GM23338 (cell line): ENCODE results near the gene KCNA2. TPM values are rescaled to one million over a fixed set of nuclear protein-coding genes. Genes with fewer than 3 reads are reported as not detected.

Experiments
- ATAC-seq: fragments of 200-7000 bp; cut with Tn5 transposase; 3 replicates; pipeline ENCODE4 v1.9.1; 2020
- DNase-seq: peaks from one replicate; pipeline ENCODE4 v3.0.0-alpha.2; 2015; ENCODE audit warnings: low spot score
- H2AFZ ChIP-seq: fragments of 200-600 bp; sonication (generic); 2 replicates; pipeline ENCODE4 v1.8.0; 2016; ENCODE audit warnings: antibody characterized with exemption, mild to moderate bottlenecking, moderate library complexity
- H3F3A ChIP-seq: fragments of 200-600 bp; sonication (generic); replicated peaks from 2 replicates; pipeline ENCODE4 v1.8.0; 2017; ENCODE audit warnings: antibody characterized with exemption, mixed run types, low read depth
- H3K27ac ChIP-seq: fragments of 200-600 bp; sonication (generic); 2 replicates; pipeline ENCODE4 v1.6.1; 2016; ENCODE audit warnings: low read depth
- H3K27me3 ChIP-seq: fragments of 200-600 bp; sonication (generic); 2 replicates; pipeline ENCODE4 v1.8.0; 2016; ENCODE audit warnings: mild to moderate bottlenecking, mixed run types, moderate library complexity; ENCODE audit not compliant: insufficient read depth
- H3K36me3 ChIP-seq: fragments of 200-600 bp; sonication (generic); 2 replicates; pipeline ENCODE4 v1.8.0; 2016; ENCODE audit warnings: mild to moderate bottlenecking; ENCODE audit not compliant: insufficient read depth
- H3K4me1 ChIP-seq: fragments of 200-600 bp; sonication (generic); 2 replicates; pipeline ENCODE4 v1.8.0; 2016; ENCODE audit warnings: mild to moderate bottlenecking, moderate library complexity; ENCODE audit not compliant: insufficient read depth
- H3K4me2 ChIP-seq: fragments of 200-600 bp; sonication (generic); 2 replicates; pipeline ENCODE4 v1.7.1; 2017; ENCODE audit warnings: mixed run types
- H3K4me3 ChIP-seq: fragments of 200-600 bp; sonication (generic); 2 replicates; pipeline ENCODE4 v1.6.1; 2016; ENCODE audit warnings: mixed run types
- H3K79me2 ChIP-seq: fragments of 200-600 bp; sonication (generic); replicated peaks from 2 replicates; pipeline ENCODE4 v1.8.0; 2017; ENCODE audit warnings: mild to moderate bottlenecking; ENCODE audit not compliant: insufficient read depth
- H3K9me2 ChIP-seq: fragments of 200-600 bp; sonication (generic); 2 replicates; pipeline ENCODE4 v1.8.0; 2017; ENCODE audit not compliant: insufficient read depth
- H4K20me1 ChIP-seq: fragments of 200-600 bp; sonication (generic); replicated peaks from 2 replicates; pipeline ENCODE4 v1.8.0; 2017; ENCODE audit warnings: mild to moderate bottlenecking; ENCODE audit not compliant: insufficient read depth
- H3K27ac Mint-ChIP-seq: 2 replicates; pipeline ENCODE4 v1.8.0; 2020; ENCODE audit warnings: inconsistent platforms, mild to moderate bottlenecking, moderate library complexity, mixed read lengths
- H3K27me3 Mint-ChIP-seq: 3 replicates; pipeline ENCODE4 v1.8.0; 2022; ENCODE audit warnings: low read depth, mild to moderate bottlenecking, moderate library complexity, mixed read lengths, inconsistent platforms; ENCODE audit not compliant: insufficient read depth, poor library complexity
- H3K36me3 Mint-ChIP-seq: 3 replicates; pipeline ENCODE4 v1.8.0; 2021; ENCODE audit warnings: low read depth, mild to moderate bottlenecking, inconsistent platforms, moderate library complexity, mixed read lengths
- H3K4me1 Mint-ChIP-seq: 3 replicates; pipeline ENCODE4 v1.8.0; 2020; ENCODE audit warnings: mild to moderate bottlenecking, inconsistent platforms, mixed read lengths
- H3K4me3 Mint-ChIP-seq: 3 replicates; pipeline ENCODE4 v1.8.0; 2021; ENCODE audit warnings: moderate library complexity, mild to moderate bottlenecking, inconsistent platforms, mixed read lengths
- H3K9me3 Mint-ChIP-seq: 3 replicates; pipeline ENCODE4 v1.8.0; 2020; ENCODE audit warnings: moderate library complexity, mild to moderate bottlenecking, inconsistent platforms, mixed read lengths
- CREB1 ChIP-seq: fragments of 250-450 bp; sonication (Bioruptor Pico); IDR thresholded peaks from 2 replicates; pipeline ENCODE4 v1.5.0; 2020; ENCODE audit warnings: low read depth, mild to moderate bottlenecking, moderate library complexity
- CTCF ChIP-seq, 2 experiments: fragments of 200-600 bp in 1 of 2; sonication (generic) in 1 of 2; conservative IDR thresholded peaks; 2 replicates each; pipeline versions ENCODE4 v1.5.1 to v1.6.1; 2016 to 2017; ENCODE audit warnings: antibody characterized with exemption in 2 of 2, low read depth in 2 of 2, mild to moderate bottlenecking in 2 of 2, moderate library complexity in 1 of 2
- ETS1 ChIP-seq: IDR thresholded peaks from 2 replicates; pipeline ENCODE4 v1.6.1; 2016; ENCODE audit warnings: antibody characterized with exemption
- EZH2 ChIP-seq: fragments of 200-600 bp; sonication (generic); IDR thresholded peaks from one replicate; pipeline ENCODE4 v1.8.0; 2017; ENCODE audit warnings: antibody characterized with exemption, mild to moderate bottlenecking, low read depth; ENCODE audit not compliant: unreplicated experiment
- EZH2phosphoT487 ChIP-seq: fragments of 200-600 bp; sonication (generic); IDR thresholded peaks from one replicate; pipeline ENCODE4 v1.8.1; 2018; ENCODE audit warnings: antibody characterized with exemption; ENCODE audit not compliant: unreplicated experiment
- JUNB ChIP-seq: IDR thresholded peaks from one replicate; pipeline ENCODE4 v1.6.1; 2016; ENCODE audit warnings: antibody characterized with exemption; ENCODE audit not compliant: unreplicated experiment
- NANOG ChIP-seq: IDR thresholded peaks from 2 replicates; pipeline ENCODE4 v1.6.1; 2016; ENCODE audit warnings: antibody characterized with exemption, borderline replicate concordance
- POLR2AphosphoS5 ChIP-seq: IDR thresholded peaks from 2 replicates; pipeline ENCODE4 v1.6.1; 2016; ENCODE audit warnings: antibody characterized with exemption, low read depth
- REST ChIP-seq: IDR thresholded peaks from one replicate; pipeline ENCODE4 v1.6.1; 2018; ENCODE audit warnings: antibody characterized with exemption; ENCODE audit not compliant: unreplicated experiment
- STAT1 ChIP-seq: IDR thresholded peaks from one replicate; pipeline ENCODE4 v1.6.1; 2016; ENCODE audit warnings: antibody characterized with exemption; ENCODE audit not compliant: unreplicated experiment
- ZNF114 ChIP-seq: fragments of 250-450 bp; sonication (Bioruptor Pico); IDR thresholded peaks from 2 replicates; pipeline ENCODE4 v1.5.0; 2020; ENCODE audit warnings: mild to moderate bottlenecking, moderate library complexity
- ZNF331 ChIP-seq: fragments of 250-450 bp; sonication (Bioruptor Pico); IDR thresholded peaks from 2 replicates; pipeline ENCODE4 v1.5.0; 2020; ENCODE audit warnings: low read depth, mild to moderate bottlenecking, moderate library complexity
- ZNF462 ChIP-seq: fragments of 250-450 bp; sonication (Bioruptor Pico); IDR thresholded peaks from 2 replicates; pipeline ENCODE4 v1.5.0; 2020; ENCODE audit warnings: mild to moderate bottlenecking, moderate library complexity
- polyA plus RNA-seq: library from polyadenylated mRNA; unstranded; fragments of >200 nt; fragmentation: Nextera tagmentation; extraction: Ambion mirVana; gene quantifications from 2 replicates; pipeline ENCODE4 v1.2.1, GENCODE V29; 2016
- total RNA-seq: library from RNA; depleted of rRNA; stranded (reverse); fragments of >200 nt; shearing (Covaris generic); gene quantifications from 2 replicates; pipeline ENCODE4 v1.2.3, GENCODE V29; 2014

KCNA2 gene
- total and polyA plus RNA-seq, 2 experiments from 2014 or later: 0.11 to 1.5 TPM

- H3K27me3 ChIP-seq: peaks cover 56% of the 10 kb centered on the region
- H2AFZ ChIP-seq: no peak overlapping the region
- H3K9me2 ChIP-seq: no peaks in the 10 kb centered on the region
- H3K79me2 ChIP-seq: no peaks in the 10 kb centered on the region
- H3K9me3 Mint-ChIP-seq: peaks cover 6% of the 10 kb centered on the region; the same call in 2 of the 3 replicates
- H3K27me3 Mint-ChIP-seq: peaks cover 25% of the 10 kb centered on the region
- H3K36me3 Mint-ChIP-seq: no peaks in the 10 kb centered on the region
- no peak for TF ChIP-seq EZH2
- no peak for TF ChIP-seq ZNF462 (CRISPR knock-in tag)
- TF ChIP-seq ZNF114: no peak
- no peak for TF ChIP-seq STAT1
- TF ChIP-seq CTCF (conservative IDR thresholded peaks at IDR 0.05; ENCODE audit: low read depth in 2 of 2): no peak
- TF ChIP-seq REST: no peak
- TF ChIP-seq ZNF331 (CRISPR knock-in tag): no peak
- no peak for TF ChIP-seq EZH2phosphoT487
- TF ChIP-seq NANOG: no peak
- TF ChIP-seq POLR2AphosphoS5: no peak
- TF ChIP-seq ETS1: no peak
- no peak for TF ChIP-seq JUNB
- no peak for TF ChIP-seq CREB1 (CRISPR knock-in tag)
- no peak overlapping the region for H3K4me3 ChIP-seq
- no peaks in the 10 kb centered on the region for H3K4me1 Mint-ChIP-seq
- no peak overlapping the region for H3K27ac ChIP-seq
- no peak overlapping the region for H3K27ac Mint-ChIP-seq
- DNase-seq (no peak), ATAC-seq (no peak)
- H3K4me3 Mint-ChIP-seq: no peak overlapping the region
- no peaks in the 10 kb centered on the region for H3K4me1 ChIP-seq
- no peaks in the 10 kb centered on the region for H3F3A ChIP-seq
- peaks cover 3% of the 10 kb centered on the region; the same call in 1 of the 2 replicates for H3K36me3 ChIP-seq
- H4K20me1 ChIP-seq: no peaks in the 10 kb centered on the region
- H3K4me2 ChIP-seq: no peak overlapping the region
Observed at GRCh38 chr1:110581682-110582145, 24.4 kb downstream of the KCNA2 start.
